ENCODE data around the gene MARCHF4. TPM values are rescaled to one million over a fixed set of nuclear protein-coding genes. Genes with fewer than 3 reads are reported as not detected.

MARCHF4 gene
- total and polyA plus RNA-seq, 2 of the 8 experiments (the other 6 are each of a cell fraction or from before 2014, with no cell fraction given), result 1.9 to 2.9 TPM

DNA sequence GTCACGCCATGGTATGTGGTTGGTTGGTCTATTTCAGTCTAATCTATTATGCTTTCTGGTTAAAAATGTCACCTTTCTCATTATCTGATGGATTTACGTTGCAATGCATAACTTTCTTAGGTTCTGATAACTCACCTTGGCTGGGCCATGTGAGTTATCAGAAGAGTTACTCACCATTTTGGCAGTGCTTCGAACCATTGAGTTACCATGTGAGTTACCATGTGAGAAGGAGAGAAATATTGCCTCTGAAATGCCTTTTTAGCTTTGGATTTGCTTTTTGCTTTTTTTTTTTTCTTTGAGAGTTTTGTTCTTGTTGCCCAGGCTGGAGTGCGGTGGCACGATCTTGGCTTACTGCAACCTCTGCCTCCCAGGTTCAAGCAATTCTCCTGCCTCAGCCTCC lies 41.6 kb upstream of the MARCHF4 start:
- Histone ChIP-seq H2BK15ac (ENCODE audit: low read length) (no peak overlapping the region), H2AK5ac (ENCODE audit: low read depth, low read length) (no peak overlapping the region), H4K91ac (replicated peaks; ENCODE audit: insufficient read length, low read length) (no peak overlapping the region), H3K23me2 (ENCODE audit: low read depth, low read length) (peaks cover 2% of the 10 kb centered on the region; the same call in 1 of the 2 replicates), H2BK20ac (ENCODE audit: low read length) (no peak overlapping the region), H3K36me3 (ENCODE audit: control insufficient read depth in 2 of 4, insufficient read depth in 4 of 4, low read length in 3 of 4) (peaks cover 0 to 5% (median 1%) of the 10 kb centered on the region in 4 experiments; a peak in 2 of 8 replicates), H3K4me2 (ENCODE audit: insufficient read depth in 1 of 2, low read depth in 2 of 2, low read length in 2 of 2) (no peak overlapping the region), H3K4me3 (ENCODE audit: extremely low read depth in 1 of 4, insufficient read depth in 2 of 4, low read depth in 3 of 4, low read length in 4 of 4) (no peak overlapping the region), H2BK5ac (ENCODE audit: low read depth, low read length) (no peak overlapping the region), H2BK12ac (ENCODE audit: low read depth, low read length) (no peak overlapping the region), H3K9ac (replicated peaks in 1 of 4; ENCODE audit: extremely low read depth in 1 of 4, low read depth in 3 of 4, low read length in 3 of 4) (no peak overlapping the region), H3K4ac (replicated peaks; ENCODE audit: insufficient read length, low read depth, low read length) (no peak overlapping the region), H4K5ac (ENCODE audit: insufficient read length, low read depth, low read length) (no peak overlapping the region), H3K23ac (ENCODE audit: insufficient read length) (no peak overlapping the region), H4K8ac (ENCODE audit: extremely low read depth, insufficient read depth, low read length) (no peak overlapping the region), H3K9me3 (ENCODE audit: insufficient read depth in 2 of 2, low read depth in 1 of 2, low read length in 1 of 2) (no peaks in the 10 kb centered on the region), H3K56ac (replicated peaks; ENCODE audit: insufficient read length, low read depth, low read length) (no peak overlapping the region), H3K79me2 (ENCODE audit: control insufficient read depth in 1 of 2, insufficient read depth in 2 of 2, low read length in 2 of 2) (no peaks in the 10 kb centered on the region), H3K4me1 (replicated peaks in 1 of 4; ENCODE audit: control insufficient read depth in 3 of 4, insufficient read depth in 4 of 4, low read length in 3 of 4) (peaks cover 0 to 3% (median 0%) of the 10 kb centered on the region in 4 experiments; a peak in 1 of 7 replicates), H3K18ac (ENCODE audit: extremely low read depth, low read length) (no peak overlapping the region), H3K27ac (ENCODE audit: low read depth, low read length) (no peak overlapping the region), H3K79me1 (ENCODE audit: low read depth, low read length) (no peaks in the 10 kb centered on the region; the same call in 1 of the 2 replicates), H2AFZ (ENCODE audit: low read length) (no peak overlapping the region), H4K20me1 (replicated peaks in 1 of 2; ENCODE audit: control insufficient read depth in 1 of 2, insufficient read depth in 2 of 2, low read length in 2 of 2) (no peaks in the 10 kb centered on the region), H3K14ac (ENCODE audit: insufficient read length) (no peak overlapping the region), H3K27me3 (replicated peaks in 1 of 4; ENCODE audit: control insufficient read depth in 3 of 4, extremely low read depth in 1 of 4, insufficient read depth in 3 of 4, low read length in 3 of 4) (no peaks in the 10 kb centered on the region), H2BK120ac (replicated peaks; ENCODE audit: low read depth, low read length) (no peak overlapping the region)
- DNase-seq (ENCODE audit: low read depth in 1 of 2, low spot score in 2 of 2) (no peak), FAIRE-seq (no peak)
- CTCF ChIA-PET (ENCODE audit: partially characterized antibody), result interaction anchor here (1.1 to 7.5 kb wide), 3 partner anchors 10 to 191 kb away, joined by 3 to 69 read pairs (median 7); no protein-coding TSS in a partner anchor
- POLR2A ChIA-PET (ENCODE audit: partially characterized antibody), result no interaction called here
- 89% methylated on average over 5 of the region's 5 CpGs; no CpG with 5 or more reads in 1 of the 2 experiments for WGBS, 2 experiments (ENCODE audit: extremely low coverage in 1 of 2, insufficient coverage in 1 of 2, insufficient read length in 1 of 2, insufficient replicate concordance in 2 of 2, low coverage in 1 of 2, low lambda C conversion rate in 2 of 2, missing lambda C conversion rate in 1 of 2)
- TF ChIP-seq, protein P1, sequence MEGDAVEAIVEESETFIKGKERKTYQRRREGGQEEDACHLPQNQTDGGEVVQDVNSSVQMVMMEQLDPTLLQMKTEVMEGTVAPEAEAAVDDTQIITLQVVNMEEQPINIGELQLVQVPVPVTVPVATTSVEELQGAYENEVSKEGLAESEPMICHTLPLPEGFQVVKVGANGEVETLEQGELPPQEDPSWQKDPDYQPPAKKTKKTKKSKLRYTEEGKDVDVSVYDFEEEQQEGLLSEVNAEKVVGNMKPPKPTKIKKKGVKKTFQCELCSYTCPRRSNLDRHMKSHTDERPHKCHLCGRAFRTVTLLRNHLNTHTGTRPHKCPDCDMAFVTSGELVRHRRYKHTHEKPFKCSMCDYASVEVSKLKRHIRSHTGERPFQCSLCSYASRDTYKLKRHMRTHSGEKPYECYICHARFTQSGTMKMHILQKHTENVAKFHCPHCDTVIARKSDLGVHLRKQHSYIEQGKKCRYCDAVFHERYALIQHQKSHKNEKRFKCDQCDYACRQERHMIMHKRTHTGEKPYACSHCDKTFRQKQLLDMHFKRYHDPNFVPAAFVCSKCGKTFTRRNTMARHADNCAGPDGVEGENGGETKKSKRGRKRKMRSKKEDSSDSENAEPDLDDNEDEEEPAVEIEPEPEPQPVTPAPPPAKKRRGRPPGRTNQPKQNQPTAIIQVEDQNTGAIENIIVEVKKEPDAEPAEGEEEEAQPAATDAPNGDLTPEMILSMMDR (IDR thresholded peaks at IDR 0.05; ENCODE audit: control extremely low read depth in 1 of 3, insufficient read depth in 1 of 3, low read depth in 1 of 3, low read length in 3 of 3), result no peak
- TF ChIP-seq CEBPB (IDR thresholded peaks at IDR 0.05; ENCODE audit: low read depth, low read length) (no peak), SIX5 (IDR thresholded peaks at IDR 0.05; ENCODE audit: low read depth, low read length) (no peak), TEAD4 (IDR thresholded peaks at IDR 0.05; ENCODE audit: low read depth, low read length) (no peak), POLR2A (IDR thresholded peaks at IDR 0.05; ENCODE audit: control extremely low read depth in 1 of 2, low read depth in 2 of 2, low read length in 2 of 2) (no peak), KDM1A (IDR thresholded peaks at IDR 0.05; ENCODE audit: borderline replicate concordance, low read length) (no peak), MAFK (IDR thresholded peaks at IDR 0.05; ENCODE audit: low read depth, low read length) (no peak), BCL11A (IDR thresholded peaks at IDR 0.05; ENCODE audit: low read depth in 2 of 2, low read length in 2 of 2) (no peak), SIRT6 (IDR thresholded peaks at IDR 0.05; ENCODE audit: low read length) (no peak), BACH1 (IDR thresholded peaks at IDR 0.05; ENCODE audit: low read length) (no peak), CHD1 (IDR thresholded peaks at IDR 0.05; ENCODE audit: low read depth, low read length) (no peak), BRCA1 (IDR thresholded peaks at IDR 0.05; ENCODE audit: low read depth, low read length) (no peak), TCF12 (IDR thresholded peaks at IDR 0.05; ENCODE audit: low read depth, low read length) (no peak), GTF2F1 (IDR thresholded peaks at IDR 0.05; ENCODE audit: borderline replicate concordance, low read depth, low read length) (no peak)

Measured in H1 (cell line).